Tibial nerve (tissue), 4 donors: Measurements from ENCODE around the gene URI1. TPM values are rescaled to one million over a fixed set of nuclear protein-coding genes. Genes with fewer than 3 reads are reported as not detected.

Source experiments
- DNase-seq, 2 donors: peaks; one replicate each; pipeline ENCODE4 v3.0.0-alpha.2; 2019; ENCODE audit warnings: low spot score in 2 of 2
- H3K27ac ChIP-seq, 4 donors: fragments of 200-600 bp; sonication (generic) in 3 of 4; one replicate each; pipeline ENCODE4 v1.5.1; 2017 to 2019; ENCODE audit warnings: mild to moderate bottlenecking in 1 of 4
- H3K27me3 ChIP-seq, 2 donors: fragments of 200-600 bp; sonication (generic) in 1 of 2; one replicate each; pipeline versions ENCODE4 v1.5.1 to v1.6.0; 2017 to 2019
- H3K36me3 ChIP-seq, 3 donors: fragments of 200-600 bp; sonication (generic); one replicate each; pipeline ENCODE4 v1.5.1; 2018 to 2019
- H3K4me1 ChIP-seq, 4 donors: fragments of 200-600 bp; sonication (generic) in 3 of 4; one replicate each; pipeline ENCODE4 v1.5.1; 2017 to 2019
- H3K4me3 ChIP-seq, 4 donors: fragments of 200-600 bp; sonication (generic) in 3 of 4; one replicate each; pipeline ENCODE4 v1.5.1; 2017 to 2019; ENCODE audit warnings: mild to moderate bottlenecking in 1 of 4, moderate library complexity in 1 of 4
- H3K9me3 ChIP-seq, 4 donors: fragments of 200-600 bp; sonication (generic) in 3 of 4; one replicate each; pipeline ENCODE4 v1.5.1; 2017 to 2019
- CTCF ChIP-seq, 5 experiments: fragments of 200-600 bp in 3 of 5; fragments of 450-650 bp in 2 of 5; sonication (generic) in 3 of 5; IDR thresholded peaks; one replicate each; pipeline ENCODE4 v1.5.1; 2016 to 2019; ENCODE audit warnings: antibody characterized with exemption in 5 of 5, mild to moderate bottlenecking in 3 of 5, moderate library complexity in 2 of 5
- EP300 ChIP-seq, 2 donors: sonication (generic); formaldehyde crosslinking; IDR thresholded peaks; one replicate each; pipeline ENCODE4 v1.6.1; 2017; ENCODE audit warnings: antibody characterized with exemption in 2 of 2, mild to moderate bottlenecking in 1 of 2
- POLR2A ChIP-seq, 2 donors: fragments of 450-650 bp; IDR thresholded peaks; one replicate each; pipeline ENCODE4 v1.6.1; 2017; ENCODE audit warnings: antibody characterized with exemption in 2 of 2, mild to moderate bottlenecking in 2 of 2, moderate library complexity in 2 of 2
- WGBS, 2 donors: methylation state at CpG; one replicate each; pipeline ENCODE4 v1.1.5; 2018; 5-methylcytosine and 5-hydroxymethylcytosine counted together
- total RNA-seq, 4 donors: library from RNA; depleted of rRNA; stranded (reverse); fragments of >200 nt; gene quantifications; one replicate each; pipeline ENCODE4 v1.1.0, GENCODE V29; 2016

Gene URI1
- total RNA-seq, 4 donors from 2014 or later, result 43.8 to 67.8 (median 59.1) TPM

- Histone ChIP-seq H3K27ac (no peak overlapping the region), H3K9me3 (peaks cover 0 to 10% (median 2%) of the 10 kb centered on the region in 4 donors), H3K4me1 (peaks cover 0 to 42% (median 14%) of the 10 kb centered on the region in 4 donors), H3K4me3 (no peak overlapping the region), H3K27me3 (no peaks in the 10 kb centered on the region), H3K36me3 (no peaks in the 10 kb centered on the region)
- no peak for TF ChIP-seq POLR2A (IDR thresholded peaks at IDR 0.05)
- TF ChIP-seq EP300 (IDR thresholded peaks at IDR 0.05), result no peak
- no peak for TF ChIP-seq CTCF (IDR thresholded peaks at IDR 0.05)
- WGBS, 2 donors, result 91 to 94% methylated on average over 9 of the region's 9 CpGs
- no peak for DNase-seq
Observed at GRCh38 chr19:29940971-29941585, 961 bp upstream of the URI1 start.

GRCh38 chr19:29942404-29943261 lies 594 bp downstream of the URI1 start:
- TF ChIP-seq POLR2A (IDR thresholded peaks at IDR 0.05), result no peak
- Histone ChIP-seq H3K9me3 (no peaks in the 10 kb centered on the region), H3K27ac (peak overlapping the region; percentile 44 to 87 (median 78)), H3K4me1 (peaks cover 0 to 54% (median 14%) of the 10 kb centered on the region in 4 donors), H3K4me3 (peak overlapping the region; percentile 49 to 89 (median 76)), H3K27me3 (no peaks in the 10 kb centered on the region), H3K36me3 (no peaks in the 10 kb centered on the region)
- peak in 1 of 2 donors; percentile 25 for DNase-seq
- WGBS, 2 donors, result 3% methylated on average over 44 to 50 of the region's 79 CpGs

GRCh38 chr19:29943615-29944014 lies 1.6 kb downstream of the URI1 start:
- no peak for TF ChIP-seq EP300 (IDR thresholded peaks at IDR 0.05)
- Histone ChIP-seq H3K27ac (peak overlapping the region in 1 of 4 donors; percentile 79), H3K9me3 (no peaks in the 10 kb centered on the region), H3K4me1 (peaks cover 0 to 54% (median 14%) of the 10 kb centered on the region in 4 donors), H3K36me3 (no peaks in the 10 kb centered on the region), H3K27me3 (no peaks in the 10 kb centered on the region), H3K4me3 (peak overlapping the region in 1 of 4 donors; percentile 89)
- WGBS, 2 donors, result 70 to 80% methylated on average over 8 of the region's 8 CpGs
- no peak for DNase-seq

GRCh38 chr19:29944390-29945012 lies 2.5 kb downstream of the URI1 start:
- H3K4me3 ChIP-seq, result no peak overlapping the region
- no peaks in the 10 kb centered on the region for H3K36me3 ChIP-seq
- no peak overlapping the region for H3K27ac ChIP-seq
- peaks cover 0 to 54% (median 14%) of the 10 kb centered on the region in 4 donors for H3K4me1 ChIP-seq
- no peaks in the 10 kb centered on the region for H3K9me3 ChIP-seq
- DNase-seq, result no peak
- TF ChIP-seq CTCF (IDR thresholded peaks at IDR 0.05) (no peak), EP300 (IDR thresholded peaks at IDR 0.05) (no peak), POLR2A (IDR thresholded peaks at IDR 0.05) (no peak)
- H3K27me3 ChIP-seq, result no peaks in the 10 kb centered on the region
- WGBS, 2 donors, result 60% methylated on average over 8 of the region's 8 CpGs

- no peak for DNase-seq
- H3K4me1 ChIP-seq, result peaks cover 0 to 54% (median 14%) of the 10 kb centered on the region in 4 donors
- no peaks in the 10 kb centered on the region for H3K27me3 ChIP-seq
- whole genome bisulfite sequencing, 2 donors, result 68 to 82% methylated on average over 1 of the region's 1 CpG
- H3K4me3 ChIP-seq, result no peak overlapping the region
- TF ChIP-seq CTCF (IDR thresholded peaks at IDR 0.05) (no peak), EP300 (IDR thresholded peaks at IDR 0.05) (no peak), POLR2A (IDR thresholded peaks at IDR 0.05) (no peak)
- H3K9me3 ChIP-seq, result no peaks in the 10 kb centered on the region
- no peaks in the 10 kb centered on the region for H3K36me3 ChIP-seq
- H3K27ac ChIP-seq, result no peak overlapping the region
Observed at GRCh38 chr19:29945017-29945416, 3.0 kb downstream of the URI1 start.
